Measurements from ENCODE around the gene STX18.
"Not testable (repeated sequence)": the region's sequence is repeated elsewhere in the genome, so short reads cannot be mapped to it uniquely, and the experiment has no call there.

Gene STX18

DNA sequence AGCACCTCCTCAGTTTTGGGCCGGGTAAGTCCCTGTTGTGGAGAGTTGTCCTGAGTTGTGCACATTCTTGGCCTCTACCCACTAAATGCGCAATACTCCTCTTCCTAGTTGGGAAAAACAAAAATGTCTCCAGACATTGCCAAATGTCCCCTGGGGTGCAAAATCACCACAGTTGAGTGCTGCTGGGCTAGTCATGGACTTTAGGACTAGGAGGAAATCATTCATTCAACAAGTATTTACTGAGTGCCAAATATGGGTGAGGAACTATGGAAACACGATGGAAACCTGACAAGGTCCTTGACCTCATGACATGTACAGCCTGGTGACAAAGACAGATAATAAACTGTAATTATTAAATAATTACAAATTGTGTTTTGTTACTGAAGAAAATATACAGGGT lies 71.6 kb downstream of the STX18 start:
- Histone ChIP-seq H3K4me1 (ENCODE audit: insufficient read depth, low read length) (peaks cover 13% of the 10 kb centered on the region), H3K36me3 (ENCODE audit: insufficient read depth, low read length) (peaks cover 3% of the 10 kb centered on the region), H3K9me3 (ENCODE audit: control insufficient read depth, insufficient read depth, low read length) (no peaks in the 10 kb centered on the region), H3K9ac (ENCODE audit: low read depth, low read length) (no peak overlapping the region)

DNA sequence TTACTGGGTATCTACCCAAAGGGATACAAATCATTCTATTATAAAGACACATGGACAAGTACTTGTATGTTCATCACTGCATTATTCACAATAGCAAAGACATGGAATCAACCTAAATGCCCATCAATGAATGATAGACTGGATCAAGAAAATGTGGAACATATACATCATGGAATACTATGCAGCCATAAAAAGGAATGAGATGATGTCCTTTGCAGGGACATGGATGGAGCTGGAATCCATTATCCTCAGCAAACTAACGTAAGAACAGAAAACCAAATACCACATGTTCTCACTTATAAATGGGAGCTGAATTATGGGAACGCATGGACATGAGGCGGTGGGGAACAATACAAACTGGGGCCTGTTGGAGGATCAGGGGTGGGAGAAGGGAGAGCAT lies 76.6 kb downstream of the STX18 start:
- H3K36me3 ChIP-seq (ENCODE audit: insufficient read depth, low read length); H3K9me3 ChIP-seq (ENCODE audit: control insufficient read depth, insufficient read depth, low read length); H3K9ac ChIP-seq (ENCODE audit: low read depth, low read length): not testable (repeated sequence)
- peaks cover 29% of the 10 kb centered on the region for H3K4me1 ChIP-seq (ENCODE audit: insufficient read depth, low read length)

DNA sequence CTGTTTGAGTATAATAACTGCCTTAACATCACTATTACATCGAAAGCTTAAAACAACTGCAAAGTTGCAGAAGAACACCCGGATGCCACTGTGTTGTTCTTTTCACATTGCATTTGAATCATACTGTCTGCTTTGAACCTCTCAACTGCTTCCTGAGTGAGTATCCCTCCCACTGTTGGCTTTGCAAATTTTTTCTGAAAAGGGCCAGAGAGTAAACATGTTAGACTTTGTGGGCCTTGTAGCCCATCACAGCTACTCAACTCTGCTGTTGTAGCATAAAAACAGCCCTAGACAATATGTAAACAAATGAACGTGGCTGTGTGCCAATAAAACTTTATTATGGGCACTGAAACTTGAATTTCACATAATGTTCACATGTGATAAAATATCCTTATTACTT lies 78.9 kb downstream of the STX18 start:
- H3K36me3 ChIP-seq (ENCODE audit: insufficient read depth, low read length) = peaks cover 5% of the 10 kb centered on the region
- H3K9me3 ChIP-seq (ENCODE audit: control insufficient read depth, insufficient read depth, low read length) = no peaks in the 10 kb centered on the region
- peaks cover 43% of the 10 kb centered on the region for H3K4me1 ChIP-seq (ENCODE audit: insufficient read depth, low read length)
- H3K9ac ChIP-seq (ENCODE audit: low read depth, low read length) = no peak overlapping the region

DNA sequence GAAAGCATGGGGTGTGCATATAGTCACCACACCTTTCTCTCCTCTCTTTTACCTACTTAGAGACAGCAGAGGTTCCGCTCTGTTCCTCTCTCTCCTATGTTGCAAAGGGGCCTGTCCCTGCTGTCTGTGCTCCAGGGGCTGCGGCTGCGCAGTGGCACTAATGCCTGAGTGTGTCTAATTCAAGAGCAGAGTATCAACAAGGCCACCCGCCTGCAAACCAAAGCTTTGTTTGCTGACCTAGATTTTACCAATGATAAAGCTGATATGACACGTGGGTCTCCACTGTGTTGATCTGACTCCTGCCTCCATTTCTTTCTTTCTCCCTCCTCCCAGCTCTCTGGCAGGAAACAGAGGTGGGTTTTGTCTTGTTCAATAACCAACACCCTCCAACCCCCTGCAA lies 80.0 kb downstream of the STX18 start:
- H3K4me1 ChIP-seq (ENCODE audit: insufficient read depth, low read length) = peaks cover 54% of the 10 kb centered on the region
- H3K36me3 ChIP-seq (ENCODE audit: insufficient read depth, low read length) = peaks cover 5% of the 10 kb centered on the region
- no peak overlapping the region for H3K9ac ChIP-seq (ENCODE audit: low read depth, low read length)
- no peaks in the 10 kb centered on the region for H3K9me3 ChIP-seq (ENCODE audit: control insufficient read depth, insufficient read depth, low read length)

DNA sequence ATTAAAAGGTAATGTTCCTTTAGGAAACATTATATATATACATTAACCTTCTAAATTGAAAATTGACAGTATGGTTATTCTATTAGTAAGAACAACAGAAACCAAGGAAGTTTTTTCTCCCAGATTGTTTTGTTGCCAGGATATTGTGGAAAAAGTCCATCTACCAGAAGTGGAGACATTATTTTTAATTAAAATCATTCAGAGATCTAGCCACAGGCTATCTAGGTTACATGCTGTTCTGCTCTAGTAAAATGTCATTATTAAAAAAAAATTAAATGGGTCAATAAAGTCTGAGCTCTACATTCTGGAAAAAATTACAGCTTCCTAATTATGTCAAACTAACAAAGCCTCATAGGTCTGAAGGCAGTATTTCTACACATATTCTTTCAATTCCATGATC lies 80.7 kb downstream of the STX18 start:
- Histone ChIP-seq H3K4me1 (ENCODE audit: insufficient read depth, low read length) (peaks cover 60% of the 10 kb centered on the region), H3K9me3 (ENCODE audit: control insufficient read depth, insufficient read depth, low read length) (no peaks in the 10 kb centered on the region), H3K9ac (ENCODE audit: low read depth, low read length) (no peak overlapping the region)

DNA sequence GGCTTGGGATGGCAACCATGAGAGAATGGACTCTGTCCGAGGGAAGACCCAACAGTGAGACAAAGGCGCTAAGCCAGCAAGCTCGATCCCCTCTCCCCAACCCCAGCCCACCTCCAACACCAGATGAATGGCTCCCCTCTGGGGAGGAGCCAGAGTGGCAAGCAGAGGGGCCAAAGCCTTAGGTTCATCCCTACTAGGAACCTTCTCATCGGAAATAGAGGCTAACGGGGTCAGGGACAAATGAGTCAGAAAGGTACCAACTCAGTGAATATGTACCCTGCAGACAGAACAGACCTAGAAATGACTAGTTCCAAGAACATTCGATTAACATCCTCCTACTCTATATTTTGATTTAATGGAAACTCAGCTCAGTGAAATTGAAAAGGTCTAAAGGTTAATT lies 81.1 kb downstream of the STX18 start:
- H3K36me3 ChIP-seq (ENCODE audit: insufficient read depth, low read length) = 0 out of 2 replicates have a peak, but pooled peaks cover 2% of the 10 kb centered on the region
- no peaks in the 10 kb centered on the region for H3K9me3 ChIP-seq (ENCODE audit: control insufficient read depth, insufficient read depth, low read length)
- peaks cover 64% of the 10 kb centered on the region for H3K4me1 ChIP-seq (ENCODE audit: insufficient read depth, low read length)
- no peak overlapping the region for H3K9ac ChIP-seq (ENCODE audit: low read depth, low read length)

More for the DNA sequence above, 80.7 kb downstream of the STX18 start:
- peaks cover 4% of the 10 kb centered on the region for H3K36me3 ChIP-seq (ENCODE audit: insufficient read depth, low read length)

DNA sequence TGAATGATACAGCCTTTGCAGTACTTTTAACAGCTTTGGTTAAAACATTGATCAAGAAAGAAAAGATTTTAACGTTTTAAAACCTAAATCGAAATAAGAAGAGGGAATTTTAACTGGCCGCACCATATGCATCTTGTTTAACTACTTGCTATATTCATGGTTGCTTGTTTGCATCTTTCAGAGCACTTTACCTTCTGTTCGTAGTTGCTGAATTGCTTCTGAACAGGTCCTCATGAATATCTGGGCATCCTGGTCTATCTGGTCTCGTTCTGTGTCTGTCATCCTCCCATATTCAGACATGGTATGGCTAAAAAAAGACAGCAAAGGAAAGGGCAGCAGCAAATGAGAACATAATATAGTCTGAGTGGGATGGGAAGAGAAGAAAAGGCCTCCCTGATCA lies 82.7 kb downstream of the STX18 start:
- peaks cover 66% of the 10 kb centered on the region for H3K4me1 ChIP-seq (ENCODE audit: insufficient read depth, low read length)
- 0 out of 2 replicates have a peak, but pooled peaks cover under 1% of the 10 kb centered on the region for H3K36me3 ChIP-seq (ENCODE audit: insufficient read depth, low read length)
- no peak overlapping the region for H3K9ac ChIP-seq (ENCODE audit: low read depth, low read length)
- H3K9me3 ChIP-seq (ENCODE audit: control insufficient read depth, insufficient read depth, low read length) = no peaks in the 10 kb centered on the region

DNA sequence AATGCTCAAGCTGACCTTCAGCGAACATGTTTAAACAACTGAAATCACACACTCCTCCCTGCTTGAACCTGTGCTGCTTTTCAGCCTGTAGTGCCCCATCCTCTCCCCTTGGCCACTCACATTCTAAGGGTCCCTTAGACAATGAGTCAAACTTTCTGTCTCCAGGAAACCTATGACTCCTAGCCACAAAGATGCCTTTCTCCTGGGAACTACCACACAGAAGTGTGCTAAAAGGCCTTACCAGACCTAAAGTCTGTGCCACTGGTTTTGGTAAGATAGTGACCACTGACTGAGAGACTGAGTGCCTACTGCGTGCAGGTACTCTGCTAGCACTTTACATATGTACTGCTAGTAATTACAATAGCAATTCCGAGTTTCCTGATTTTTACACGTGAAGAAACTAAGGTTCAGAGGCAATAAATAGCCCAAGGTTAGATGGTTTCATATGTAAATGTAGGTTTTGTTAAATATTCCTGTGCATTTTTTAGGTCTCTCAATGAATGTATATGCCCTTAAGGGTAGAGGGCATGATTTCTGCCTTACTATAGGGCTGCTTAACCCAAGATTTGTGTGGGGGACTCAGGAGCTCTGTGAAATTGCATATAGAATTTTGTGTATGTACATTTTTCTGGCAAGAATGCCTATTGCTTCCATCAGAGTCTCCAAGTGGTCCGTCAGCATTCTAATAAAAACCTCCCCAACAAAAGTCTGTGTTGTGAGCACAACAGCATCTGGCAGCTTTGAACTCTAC lies 83.9 kb downstream of the STX18 start:
- Histone ChIP-seq H3K36me3 (ENCODE audit: insufficient read depth, low read length) (no peaks in the 10 kb centered on the region), H3K9ac (ENCODE audit: low read depth, low read length) (no peak overlapping the region), H3K9me3 (ENCODE audit: control insufficient read depth, insufficient read depth, low read length) (no peaks in the 10 kb centered on the region), H3K4me1 (ENCODE audit: insufficient read depth, low read length) (peaks cover 55% of the 10 kb centered on the region)

DNA sequence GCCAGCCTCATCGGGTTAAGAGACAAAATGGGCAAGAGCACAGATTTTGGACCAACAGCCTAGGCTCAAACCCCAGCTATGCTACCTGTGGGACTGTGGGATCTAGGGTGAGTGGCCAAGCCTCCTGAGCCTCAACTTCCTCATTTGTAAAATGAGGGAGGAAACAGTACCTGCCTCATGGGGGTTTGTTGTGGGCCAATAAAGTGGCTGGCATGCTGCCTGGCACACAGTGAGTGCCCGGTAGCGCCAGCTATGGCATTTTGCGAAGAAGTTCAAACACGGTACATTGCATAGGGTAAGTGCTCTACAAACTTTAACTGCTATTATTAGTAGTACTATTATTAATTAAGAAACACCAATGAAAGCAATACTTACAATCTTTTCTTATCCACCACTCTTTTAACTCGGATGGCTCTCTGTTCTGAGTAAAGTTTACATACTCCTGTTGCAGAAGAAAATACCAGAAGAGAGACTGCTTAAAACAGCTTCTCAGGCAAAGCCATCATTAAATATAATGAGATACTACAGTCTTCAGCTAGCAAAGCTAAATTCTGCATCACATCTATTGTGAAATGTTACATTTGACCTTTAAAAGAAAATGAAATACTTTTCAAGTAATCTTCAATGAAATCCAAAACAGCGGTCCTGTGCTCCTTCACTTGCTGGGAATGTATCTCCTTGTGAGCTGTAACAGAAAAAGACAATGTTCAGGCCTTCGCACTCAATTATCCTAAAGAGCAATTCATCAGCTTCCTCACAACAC lies 84.9 kb downstream of the STX18 start:
- H3K9me3 ChIP-seq (ENCODE audit: control insufficient read depth, insufficient read depth, low read length) = no peaks in the 10 kb centered on the region
- H3K36me3 ChIP-seq (ENCODE audit: insufficient read depth, low read length) = no peaks in the 10 kb centered on the region
- H3K4me1 ChIP-seq (ENCODE audit: insufficient read depth, low read length) = peaks cover 45% of the 10 kb centered on the region
- H3K9ac ChIP-seq (ENCODE audit: low read depth, low read length) = no peak overlapping the region

DNA sequence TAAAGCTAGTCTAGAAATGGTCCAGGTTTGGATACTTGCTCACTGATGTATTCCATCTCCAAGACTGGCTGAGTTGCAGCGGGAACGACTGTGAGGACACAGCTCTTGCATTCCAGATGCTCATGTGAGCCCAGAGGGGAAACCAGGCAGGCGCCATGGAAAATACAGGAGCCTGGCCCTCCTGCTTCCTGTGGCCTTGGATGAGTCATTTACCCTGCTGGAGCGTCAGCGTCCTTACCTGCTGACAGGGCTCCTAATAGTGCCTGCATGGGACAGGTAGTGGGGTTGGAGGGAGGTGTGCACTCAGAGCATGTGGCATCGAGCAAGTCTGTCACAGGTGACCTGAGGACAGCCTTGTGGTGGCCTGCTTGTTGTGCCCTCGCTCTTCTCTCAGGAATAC lies 85.5 kb downstream of the STX18 start:
- Histone ChIP-seq H3K4me1 (ENCODE audit: insufficient read depth, low read length) (peaks cover 41% of the 10 kb centered on the region), H3K36me3 (ENCODE audit: insufficient read depth, low read length) (no peaks in the 10 kb centered on the region), H3K9me3 (ENCODE audit: control insufficient read depth, insufficient read depth, low read length) (no peaks in the 10 kb centered on the region), H3K9ac (ENCODE audit: low read depth, low read length) (no peak overlapping the region)

DNA sequence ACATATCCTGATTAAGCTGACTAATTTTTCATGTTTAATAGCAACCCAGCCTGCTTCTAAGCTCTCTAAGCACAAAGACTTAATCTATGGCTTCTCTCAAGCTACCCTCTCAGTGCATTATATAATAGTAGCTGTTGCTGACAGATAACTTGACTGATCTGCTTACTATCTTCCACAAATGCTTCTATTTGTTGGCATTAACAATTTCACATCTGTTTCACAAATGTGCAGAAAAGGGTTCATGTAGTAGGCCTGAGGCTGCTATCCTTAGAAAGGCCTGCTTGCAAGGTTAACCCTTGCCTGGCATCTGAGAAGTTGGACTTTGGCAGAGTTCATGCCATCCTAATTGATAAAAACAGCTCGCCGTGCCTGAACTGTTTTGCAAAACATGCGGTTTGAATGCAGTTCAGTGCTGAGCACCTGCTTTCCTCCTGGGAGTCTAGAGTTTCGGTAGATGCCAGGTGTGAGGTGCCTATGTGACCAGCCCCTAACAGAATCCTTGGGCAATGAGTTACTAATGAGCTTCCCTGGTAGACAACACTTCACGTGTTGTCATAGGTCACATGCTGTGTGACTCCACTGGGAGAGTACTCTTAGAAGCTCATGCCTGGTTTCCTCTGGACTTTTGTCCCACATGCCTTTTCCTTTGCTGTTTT lies 86.5 kb downstream of the STX18 start:
- H3K36me3 ChIP-seq (ENCODE audit: insufficient read depth, low read length) = no peaks in the 10 kb centered on the region; the same call in 1 of the 2 replicates
- H3K9me3 ChIP-seq (ENCODE audit: control insufficient read depth, insufficient read depth, low read length) = no peaks in the 10 kb centered on the region
- H3K4me1 ChIP-seq (ENCODE audit: insufficient read depth, low read length) = peaks cover 41% of the 10 kb centered on the region
- H3K9ac ChIP-seq (ENCODE audit: low read depth, low read length) = no peak overlapping the region

DNA sequence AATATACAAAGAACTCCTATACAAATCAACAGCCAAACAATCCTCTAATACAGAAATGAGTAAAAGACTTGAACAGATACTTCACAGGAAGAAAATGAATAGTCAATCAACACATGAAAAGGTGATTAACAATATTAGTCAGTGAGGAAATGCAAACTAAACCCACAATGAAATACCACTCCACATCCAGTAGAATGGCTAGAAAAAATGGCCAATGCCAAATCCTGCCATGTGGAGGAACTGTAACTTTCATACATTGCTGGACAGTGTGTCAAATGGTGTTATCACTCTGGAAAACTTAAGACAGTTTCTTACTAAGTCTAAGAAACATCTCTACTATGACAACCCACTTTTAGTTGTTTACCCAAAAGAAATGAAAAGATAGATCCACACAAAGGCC lies 95.4 kb downstream of the STX18 start:
- Histone ChIP-seq H3K36me3 (ENCODE audit: insufficient read depth, low read length) (no peaks in the 10 kb centered on the region; the same call in 1 of the 2 replicates), H3K4me1 (ENCODE audit: insufficient read depth, low read length) (peaks cover 9% of the 10 kb centered on the region), H3K9ac (ENCODE audit: low read depth, low read length) (no peak overlapping the region), H3K9me3 (ENCODE audit: control insufficient read depth, insufficient read depth, low read length) (no peaks in the 10 kb centered on the region)

DNA sequence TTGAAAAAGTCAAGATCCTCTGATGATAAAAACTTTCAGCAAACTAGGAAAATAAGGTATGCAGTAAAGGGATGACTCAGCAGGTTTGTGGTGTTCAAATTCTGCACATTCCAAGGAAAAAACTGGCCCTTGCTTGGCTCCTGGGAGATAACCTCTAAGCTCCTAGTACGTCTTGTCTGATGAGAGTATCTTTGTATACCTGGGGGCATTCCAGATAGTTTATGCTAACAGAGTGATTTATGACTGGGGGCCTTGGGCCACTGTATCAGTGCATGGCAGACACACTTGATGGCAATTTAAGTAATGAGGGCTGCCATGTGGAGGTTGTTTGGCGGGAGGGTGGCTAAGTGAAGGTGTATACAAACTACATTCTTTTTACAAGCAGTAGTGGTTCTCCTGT lies 98.0 kb downstream of the STX18 start:
- Histone ChIP-seq H3K36me3 (ENCODE audit: insufficient read depth, low read length) (no peaks in the 10 kb centered on the region), H3K4me1 (ENCODE audit: insufficient read depth, low read length) (peaks cover 9% of the 10 kb centered on the region), H3K9ac (ENCODE audit: low read depth, low read length) (no peak overlapping the region), H3K9me3 (ENCODE audit: control insufficient read depth, insufficient read depth, low read length) (no peaks in the 10 kb centered on the region)

DNA sequence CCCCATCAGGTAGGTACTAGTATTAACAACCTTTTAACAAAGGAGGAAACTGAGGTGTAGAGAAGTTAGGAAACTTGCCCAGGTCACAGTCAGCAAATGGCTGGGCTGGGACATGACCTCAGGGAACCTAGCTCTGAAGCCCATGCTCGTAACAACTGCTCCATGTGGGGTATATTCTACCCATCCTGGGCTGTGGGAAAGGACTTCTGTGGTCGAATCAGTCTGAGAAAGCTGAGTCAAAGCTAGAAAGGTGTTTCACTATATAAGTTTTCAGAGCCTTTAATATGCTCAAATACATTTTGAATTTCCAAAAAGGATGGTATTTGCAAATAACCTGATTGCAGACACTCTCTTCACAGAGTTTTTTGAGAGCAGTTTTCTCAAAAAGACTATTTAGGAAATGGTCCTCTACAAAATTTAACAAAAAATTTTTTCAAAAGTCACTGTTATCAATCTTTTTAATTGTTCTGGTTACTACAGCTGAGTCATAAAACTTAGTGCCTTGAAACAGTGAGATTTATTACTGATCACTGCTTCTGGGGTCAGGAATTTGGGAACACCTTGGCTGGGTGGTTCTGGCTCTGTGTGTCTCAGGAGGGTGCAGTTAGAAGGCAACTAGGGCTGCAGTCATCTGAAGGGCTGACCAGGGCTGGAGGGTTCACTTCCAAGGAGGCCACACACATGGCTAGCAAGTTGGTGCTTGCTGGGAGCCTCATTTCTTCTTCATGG lies 101.4 kb downstream of the STX18 start:
- H3K9ac ChIP-seq (ENCODE audit: low read depth, low read length) = no peak overlapping the region
- peaks cover 6% of the 10 kb centered on the region for H3K4me1 ChIP-seq (ENCODE audit: insufficient read depth, low read length)
- H3K36me3 ChIP-seq (ENCODE audit: insufficient read depth, low read length) = no peaks in the 10 kb centered on the region
- H3K9me3 ChIP-seq (ENCODE audit: control insufficient read depth, insufficient read depth, low read length) = no peaks in the 10 kb centered on the region
